HEK293 (cell line): ENCODE data around the gene FMN1.

ENCODE experiments used
- CTCF ChIA-PET: fragments of 350-600 bp; formaldehyde crosslinking; extraction: SDS; loops from one replicate; lab custom pipeline; 2021; ENCODE audit warnings: antibody characterized with exemption; lab: Yijun Ruan, JAX
- POLR2A ChIA-PET: fragments of 300-600 bp; formaldehyde crosslinking; extraction: SDS; loops from one replicate; lab custom pipeline; 2020; ENCODE audit warnings: antibody characterized with exemption, inconsistent platforms; lab: Yijun Ruan, JAX
- H3K27ac ChIP-seq: fragments of 200-500 bp; sonication (Bioruptor generic); 2 replicates; pipeline ENCODE4 v1.5.1; 2014; ENCODE audit warnings: low read depth, low read length, control low read depth, inconsistent platforms; ENCODE audit errors: extremely low read depth
- H3K36me3 ChIP-seq, 2 experiments: fragments of 200-500 bp in 1 of 2; sonication (Bioruptor generic) in 1 of 2; 1 replicate in 1 of 2; 2 replicates in 1 of 2; pipeline ENCODE4 v1.5.1; 2014 to 2017; ENCODE audit warnings: inconsistent platforms in 2 of 2, low read length in 2 of 2; ENCODE audit not compliant: control insufficient read depth in 2 of 2, insufficient read depth in 1 of 2
- H3K4me1 ChIP-seq: fragments of 200-500 bp; sonication (Bioruptor generic); 2 replicates; pipeline ENCODE4 v1.5.1; 2014; ENCODE audit warnings: mild to moderate bottlenecking, low read length, inconsistent platforms; ENCODE audit not compliant: control insufficient read depth, insufficient read depth
- H3K4me3 ChIP-seq: 2 replicates; pipeline ENCODE4 v1.5.1; 2011; ENCODE audit warnings: low read depth, mild to moderate bottlenecking, control low read depth, low read length, moderate library complexity
- H3K9me3 ChIP-seq: fragments of 200-500 bp; sonication (Bioruptor generic); 2 replicates; pipeline ENCODE4 v1.5.1; 2014; ENCODE audit warnings: low read depth, low read length, inconsistent platforms; ENCODE audit not compliant: control insufficient read depth, insufficient read depth
- BCL11A ChIP-seq: fragments of 450-650 bp; formaldehyde crosslinking; IDR thresholded peaks from 2 replicates; pipeline ENCODE4 v1.5.1; 2016; ENCODE audit warnings: low read depth, missing biosample characterization, missing genetic modification characterization
- BCL11B ChIP-seq: fragments of 450-650 bp; formaldehyde crosslinking; IDR thresholded peaks from 2 replicates; pipeline ENCODE4 v1.5.1; 2016; ENCODE audit warnings: low read depth, missing biosample characterization, missing genetic modification characterization
- GFI1B ChIP-seq: fragments of 450-650 bp; formaldehyde crosslinking; IDR thresholded peaks from 2 replicates; pipeline ENCODE4 v1.5.1; 2016; ENCODE audit warnings: missing biosample characterization, missing genetic modification characterization
- GLIS1 ChIP-seq: fragments of 450-650 bp; formaldehyde crosslinking; IDR thresholded peaks from 2 replicates; pipeline ENCODE4 v1.5.1; 2016; ENCODE audit warnings: missing biosample characterization, missing genetic modification characterization
- HOXD13 ChIP-seq: sonication (generic); formaldehyde crosslinking; IDR thresholded peaks from 2 replicates; pipeline ENCODE4 v1.8.0; 2022; ENCODE audit warnings: missing genetic modification reagents, borderline replicate concordance
- KLF1 ChIP-seq: fragments of 450-650 bp; formaldehyde crosslinking; IDR thresholded peaks from 2 replicates; pipeline ENCODE4 v1.5.1; 2016; ENCODE audit warnings: missing biosample characterization, missing genetic modification characterization
- ZFP3 ChIP-seq: fragments of 450-650 bp; formaldehyde crosslinking; IDR thresholded peaks from 2 replicates; pipeline ENCODE4 v1.5.1; 2016; ENCODE audit warnings: low read depth, missing biosample characterization, missing genetic modification characterization
- ZIC2 ChIP-seq: fragments of 450-650 bp; formaldehyde crosslinking; IDR thresholded peaks from 2 replicates; pipeline ENCODE4 v1.5.1; 2016; ENCODE audit warnings: missing biosample characterization, missing genetic modification characterization
- ZNF175 ChIP-seq: fragments of 450-650 bp; formaldehyde crosslinking; IDR thresholded peaks from 2 replicates; pipeline ENCODE4 v1.5.1; 2016; ENCODE audit warnings: missing biosample characterization, missing genetic modification characterization
- ZNF211 ChIP-seq: fragments of 450-650 bp; formaldehyde crosslinking; IDR thresholded peaks from 2 replicates; pipeline ENCODE4 v1.5.1; 2016; ENCODE audit warnings: low read depth, missing biosample characterization, missing genetic modification characterization
- ZNF266 ChIP-seq: fragments of 450-650 bp; formaldehyde crosslinking; IDR thresholded peaks from 2 replicates; pipeline ENCODE4 v1.5.1; 2016; ENCODE audit warnings: missing biosample characterization, missing genetic modification characterization, low read depth
- ZNF280C ChIP-seq: fragments of 450-650 bp; formaldehyde crosslinking; IDR thresholded peaks from 2 replicates; pipeline ENCODE4 v1.5.1; 2016; ENCODE audit warnings: missing biosample characterization, missing genetic modification characterization
- ZNF292 ChIP-seq: fragments of 450-650 bp; formaldehyde crosslinking; IDR thresholded peaks from 2 replicates; pipeline ENCODE4 v1.5.1; 2016; ENCODE audit warnings: low read depth, missing biosample characterization, missing genetic modification characterization, borderline replicate concordance
- ZNF341 ChIP-seq: fragments of 450-650 bp; formaldehyde crosslinking; IDR thresholded peaks from 2 replicates; pipeline ENCODE4; 2016; ENCODE audit warnings: low read depth, missing biosample characterization, missing genetic modification characterization
- ZNF37A ChIP-seq: fragments of 450-650 bp; IDR thresholded peaks from 2 replicates; pipeline ENCODE4 v1.5.1; 2018; ENCODE audit warnings: missing biosample characterization, missing genetic modification characterization
- ZNF473 ChIP-seq: fragments of 450-650 bp; formaldehyde crosslinking; IDR thresholded peaks from 2 replicates; pipeline ENCODE4 v1.5.1; 2017; ENCODE audit warnings: missing biosample characterization, missing genetic modification characterization
- ZNF518A ChIP-seq: fragments of 450-650 bp; formaldehyde crosslinking; conservative IDR thresholded peaks from 2 replicates; pipeline ENCODE4 v1.5.1; 2016; ENCODE audit warnings: low read depth, missing biosample characterization, missing genetic modification characterization
- ZNF747 ChIP-seq: fragments of 450-650 bp; formaldehyde crosslinking; IDR thresholded peaks from 2 replicates; pipeline ENCODE4 v1.5.1; 2016; ENCODE audit warnings: missing biosample characterization, missing genetic modification characterization
- ZNF777 ChIP-seq: fragments of 450-650 bp; formaldehyde crosslinking; IDR thresholded peaks from 2 replicates; pipeline ENCODE4 v1.5.1; 2017; ENCODE audit warnings: missing biosample characterization, missing genetic modification characterization, borderline replicate concordance
- ZSCAN18 ChIP-seq: fragments of 450-650 bp; formaldehyde crosslinking; IDR thresholded peaks from 2 replicates; pipeline ENCODE4 v1.5.1; 2016; ENCODE audit warnings: missing biosample characterization, missing genetic modification characterization

The FMN1 gene

DNA sequence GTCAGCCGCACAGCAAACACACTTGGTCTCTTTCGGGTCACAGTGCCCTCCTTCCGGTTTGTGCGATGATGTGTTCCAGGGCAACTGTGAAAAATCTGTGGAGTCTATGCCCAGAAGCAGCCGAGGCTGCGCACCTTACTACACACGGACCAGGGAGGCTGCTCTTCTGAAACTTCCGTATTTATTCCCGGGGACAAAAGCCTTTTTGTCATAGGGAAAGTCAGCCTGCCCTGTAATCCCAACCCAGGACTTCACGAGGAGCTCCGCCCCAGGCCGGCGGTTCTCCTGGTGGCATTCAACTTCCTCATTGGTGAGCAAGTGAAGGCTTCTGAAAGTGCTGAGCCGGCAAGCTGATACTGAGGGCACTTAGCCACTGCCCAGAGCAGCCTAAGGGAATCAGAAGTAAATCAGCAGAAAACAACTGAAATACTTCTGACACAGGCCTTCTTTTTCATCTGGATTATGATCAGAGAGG, 126.5 kb downstream of the FMN1 start:
- no peaks in the 10 kb centered on the region for H3K36me3 ChIP-seq
- peak overlapping the region; percentile 59 for H3K27ac ChIP-seq
- ChIA-PET CTCF (interaction anchor here (0.9 kb wide), 1 partner anchor 11 kb away, joined by 3 read pairs; no protein-coding TSS in a partner anchor), POLR2A (no interaction called here)
- H3K9me3 ChIP-seq, result no peaks in the 10 kb centered on the region
- H3K4me3 ChIP-seq, result no peak overlapping the region
- TF ChIP-seq GFI1B (tag by site-specific recombination) (no peak), ZNF175 (tag by site-specific recombination) (no peak), ZFP3 (tag by site-specific recombination) (no peak), KLF1 (tag by site-specific recombination) (no peak), ZNF266 (no peak), GLIS1 (no peak), ZNF280C (no peak), ZNF473 (tag by site-specific recombination) (no peak), ZSCAN18 (tag by site-specific recombination) (no peak), HOXD13 (CRISPR knock-in tag) (no peak), BCL11A (tag by site-specific recombination) (no peak), ZNF747 (tag by site-specific recombination) (no peak), ZNF777 (no peak), ZNF211 (tag by site-specific recombination) (no peak), ZNF292 (tag by site-specific recombination) (no peak), ZNF341 (no peak), BCL11B (tag by site-specific recombination) (no peak)
- H3K4me1 ChIP-seq, result 0 out of 2 replicates have a peak, but pooled peaks cover 4% of the 10 kb centered on the region

DNA sequence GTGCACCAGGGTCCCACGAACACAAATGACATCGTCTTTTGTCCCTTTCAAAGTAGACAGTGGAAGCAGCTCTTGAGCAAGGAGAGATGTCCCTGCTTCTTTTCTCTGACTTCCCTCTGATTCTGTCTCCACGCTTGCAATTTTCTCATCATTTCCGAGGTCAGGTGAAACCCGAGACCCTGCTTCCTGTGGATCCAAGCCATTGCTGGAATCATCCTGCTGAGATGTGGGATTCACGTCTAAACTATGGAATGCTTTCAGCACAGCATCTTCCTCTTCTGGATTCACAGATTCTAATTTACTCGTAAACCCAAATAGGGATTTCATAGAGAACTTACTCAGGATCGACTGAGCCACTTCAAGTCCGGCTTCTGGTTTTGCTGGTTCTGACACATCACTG, 127.1 kb downstream of the FMN1 start:
- H3K4me1 ChIP-seq, result 0 out of 2 replicates have a peak, but pooled peaks cover 4% of the 10 kb centered on the region
- CTCF ChIA-PET, result no interaction called here
- TF ChIP-seq ZNF518A (tag by site-specific recombination), result 0 out of 2 replicates have a peak, but pooled peaks have one; percentile 29
- no peak for TF ChIP-seq ZNF37A
- TF ChIP-seq ZIC2 (tag by site-specific recombination), result peak; percentile 57; the same call in 1 of the 2 replicates
- TF ChIP-seq, all 188 proteins: peak for 2
- POLR2A ChIA-PET, result interaction anchor here (0.6 kb wide), 1 partner anchor 71 kb away, joined by 4 read pairs; no protein-coding TSS in a partner anchor
- Histone ChIP-seq H3K27ac (no peak overlapping the region; the same call in 1 of the 2 replicates), H3K36me3 (no peaks in the 10 kb centered on the region), H3K9me3 (no peaks in the 10 kb centered on the region), H3K4me3 (no peak overlapping the region)
